Measurements from ENCODE around the gene VMAC.

The VMAC gene

GRCh38 chr19:5914946-5915781 lies 10.5 kb downstream of the VMAC start:
- Histone ChIP-seq H4K20me1 (ENCODE audit: insufficient read depth, low read length) (peaks cover 18% of the 10 kb centered on the region; the same call in 1 of the 2 replicates), H3K9ac (ENCODE audit: low read depth, low read length) (no peak overlapping the region), H3K9me3 (ENCODE audit: insufficient read depth, low read length, severe bottlenecking) (no peaks in the 10 kb centered on the region), H3K4me2 (ENCODE audit: insufficient read depth, low read length) (no peak overlapping the region), H3K4me1 (ENCODE audit: insufficient read depth, low read length) (no peaks in the 10 kb centered on the region), H2AFZ (ENCODE audit: low read depth, low read length) (no peak overlapping the region), H3K36me3 (ENCODE audit: insufficient read depth, low read length) (peaks cover 51% of the 10 kb centered on the region), H3K27ac (ENCODE audit: low read length) (no peak overlapping the region), H3K4me3 (ENCODE audit: low read depth in 1 of 2, low read length in 2 of 2) (no peak overlapping the region), H3K27me3 (ENCODE audit: insufficient read depth, low read length, poor library complexity) (no peaks in the 10 kb centered on the region), H3K79me2 (ENCODE audit: insufficient read depth, low read length) (no peaks in the 10 kb centered on the region)
- ATAC-seq (ENCODE audit: insufficient read depth, low read depth) (0 out of 3 replicates have a peak, but pooled peaks have one; percentile 8), DNase-seq (no peak)
- TF ChIP-seq EZH2 (IDR thresholded peaks at IDR 0.05; ENCODE audit: borderline replicate concordance, low read depth, low read length, severe bottlenecking) (no peak), CTCF (IDR thresholded peaks at IDR 0.05; ENCODE audit: borderline replicate concordance, extremely low read depth, low read length, poor library complexity, severe bottlenecking) (no peak)

- H3K27ac ChIP-seq (ENCODE audit: low read length): no peak overlapping the region
- H3K4me3 ChIP-seq (ENCODE audit: low read depth in 1 of 2, low read length in 2 of 2): no peak overlapping the region
- H2AFZ ChIP-seq (ENCODE audit: low read depth, low read length): no peak overlapping the region
- no peak overlapping the region for H3K9ac ChIP-seq (ENCODE audit: low read depth, low read length)
- H3K9me3 ChIP-seq (ENCODE audit: insufficient read depth, low read length, severe bottlenecking): no peaks in the 10 kb centered on the region
- no peaks in the 10 kb centered on the region for H3K27me3 ChIP-seq (ENCODE audit: insufficient read depth, low read length, poor library complexity)
- peaks cover 18% of the 10 kb centered on the region; the same call in 1 of the 2 replicates for H4K20me1 ChIP-seq (ENCODE audit: insufficient read depth, low read length)
- ATAC-seq (ENCODE audit: insufficient read depth, low read depth) (no peak), DNase-seq (no peak)
- H3K4me1 ChIP-seq (ENCODE audit: insufficient read depth, low read length): no peaks in the 10 kb centered on the region
- H3K79me2 ChIP-seq (ENCODE audit: insufficient read depth, low read length): no peaks in the 10 kb centered on the region
- TF ChIP-seq CTCF (IDR thresholded peaks at IDR 0.05; ENCODE audit: borderline replicate concordance, extremely low read depth, low read length, poor library complexity, severe bottlenecking): no peak
- no peak for TF ChIP-seq EZH2 (IDR thresholded peaks at IDR 0.05; ENCODE audit: borderline replicate concordance, low read depth, low read length, severe bottlenecking)
- H3K4me2 ChIP-seq (ENCODE audit: insufficient read depth, low read length): no peak overlapping the region
- peaks cover 53% of the 10 kb centered on the region for H3K36me3 ChIP-seq (ENCODE audit: insufficient read depth, low read length)
Observed at GRCh38 chr19:5915782-5916165, 11.1 kb downstream of the VMAC start.

- TF ChIP-seq EZH2 (IDR thresholded peaks at IDR 0.05; ENCODE audit: borderline replicate concordance, low read depth, low read length, severe bottlenecking) (no peak), CTCF (IDR thresholded peaks at IDR 0.05; ENCODE audit: borderline replicate concordance, extremely low read depth, low read length, poor library complexity, severe bottlenecking) (no peak)
Observed at GRCh38 chr19:5916181-5916708, 11.6 kb downstream of the VMAC start.

More at GRCh38 chr19:5916181-5916708, 11.6 kb downstream of the VMAC start:
- H3K27ac ChIP-seq (ENCODE audit: low read length): no peak overlapping the region
- H3K9me3 ChIP-seq (ENCODE audit: insufficient read depth, low read length, severe bottlenecking): no peaks in the 10 kb centered on the region
- no peaks in the 10 kb centered on the region for H3K4me1 ChIP-seq (ENCODE audit: insufficient read depth, low read length)
- no peak overlapping the region for H3K4me2 ChIP-seq (ENCODE audit: insufficient read depth, low read length)
- no peak overlapping the region for H3K4me3 ChIP-seq (ENCODE audit: low read depth in 1 of 2, low read length in 2 of 2)
- no peak for ATAC-seq (ENCODE audit: insufficient read depth, low read depth)
- no peak for DNase-seq
- no peaks in the 10 kb centered on the region for H3K27me3 ChIP-seq (ENCODE audit: insufficient read depth, low read length, poor library complexity)
- no peak overlapping the region for H3K9ac ChIP-seq (ENCODE audit: low read depth, low read length)
- H2AFZ ChIP-seq (ENCODE audit: low read depth, low read length): no peak overlapping the region
- peaks cover 19% of the 10 kb centered on the region; the same call in 1 of the 2 replicates for H4K20me1 ChIP-seq (ENCODE audit: insufficient read depth, low read length)
- peaks cover 57% of the 10 kb centered on the region for H3K36me3 ChIP-seq (ENCODE audit: insufficient read depth, low read length)
- no peaks in the 10 kb centered on the region for H3K79me2 ChIP-seq (ENCODE audit: insufficient read depth, low read length)
